ENCODE data around the gene ARID5B.
"Not testable (repeated sequence)": the region's sequence is repeated elsewhere in the genome, so short reads cannot be mapped to it uniquely, and the experiment has no call there.

ARID5B gene

GRCh38 chr10:61965703-61966395, 64.3 kb downstream of the ARID5B start:
- DNase-seq, result no peak

DNA sequence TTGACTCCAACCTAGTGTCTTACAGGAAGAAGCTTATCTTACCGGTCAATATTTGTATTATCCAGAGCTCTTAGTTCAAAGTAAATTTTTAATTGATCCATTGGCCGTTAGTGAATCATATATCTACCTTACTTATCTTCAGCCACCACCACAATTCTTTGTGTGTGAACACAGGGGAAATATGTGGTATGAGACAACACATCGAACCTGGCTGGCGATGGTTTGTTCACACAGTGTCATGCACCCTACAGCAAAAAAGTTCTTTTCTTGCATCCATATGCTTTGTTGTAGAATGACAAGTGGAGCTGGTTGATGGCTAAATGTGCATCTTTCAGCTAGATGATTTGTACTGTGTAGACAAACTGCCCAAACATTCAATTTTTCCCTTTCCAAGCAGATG, 65.8 kb downstream of the ARID5B start:
- DNase-seq, result no peak

GRCh38 chr10:61970182-61971002, 68.9 kb downstream of the ARID5B start:
- no peak for DNase-seq

DNA sequence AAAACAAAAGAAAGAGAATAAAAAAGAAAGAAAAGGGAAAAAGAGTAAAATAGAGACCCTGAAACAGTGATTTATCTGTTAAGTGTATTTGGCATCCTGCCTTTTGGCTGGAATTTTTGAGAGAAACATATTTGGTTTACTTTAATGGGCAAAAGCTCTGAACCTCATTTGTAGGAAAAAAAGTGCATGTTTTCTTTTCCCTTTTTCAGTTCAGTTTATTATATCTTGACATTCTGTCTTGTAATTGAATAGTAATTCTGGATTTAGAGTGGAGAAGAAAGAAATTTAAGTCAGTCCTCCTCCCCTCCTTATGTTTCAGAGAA, 69.5 kb downstream of the ARID5B start:
- no peak for DNase-seq

DNA sequence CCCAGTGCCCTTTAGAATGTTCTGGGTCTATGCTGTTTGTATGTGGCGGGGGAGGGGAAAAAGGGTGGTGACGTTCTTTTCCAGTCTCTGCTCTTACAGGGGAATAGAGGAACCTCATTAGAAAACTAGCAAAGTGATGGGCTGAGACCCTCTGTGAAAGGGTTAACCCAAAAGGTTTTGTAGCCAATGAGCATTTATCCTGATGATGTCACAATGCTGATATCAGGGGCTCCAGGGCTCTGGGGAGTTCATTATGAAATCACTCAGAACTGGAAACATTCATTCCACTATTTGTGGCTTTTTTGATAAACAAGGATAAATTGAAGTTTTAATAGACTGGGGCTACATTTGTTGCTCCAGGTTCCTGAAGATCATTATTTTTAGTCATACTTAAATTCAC, 71.7 kb downstream of the ARID5B start:
- DNase-seq, result no peak

- no peak for DNase-seq
Observed at GRCh38 chr10:61973906-61974305, 72.4 kb downstream of the ARID5B start.

DNA sequence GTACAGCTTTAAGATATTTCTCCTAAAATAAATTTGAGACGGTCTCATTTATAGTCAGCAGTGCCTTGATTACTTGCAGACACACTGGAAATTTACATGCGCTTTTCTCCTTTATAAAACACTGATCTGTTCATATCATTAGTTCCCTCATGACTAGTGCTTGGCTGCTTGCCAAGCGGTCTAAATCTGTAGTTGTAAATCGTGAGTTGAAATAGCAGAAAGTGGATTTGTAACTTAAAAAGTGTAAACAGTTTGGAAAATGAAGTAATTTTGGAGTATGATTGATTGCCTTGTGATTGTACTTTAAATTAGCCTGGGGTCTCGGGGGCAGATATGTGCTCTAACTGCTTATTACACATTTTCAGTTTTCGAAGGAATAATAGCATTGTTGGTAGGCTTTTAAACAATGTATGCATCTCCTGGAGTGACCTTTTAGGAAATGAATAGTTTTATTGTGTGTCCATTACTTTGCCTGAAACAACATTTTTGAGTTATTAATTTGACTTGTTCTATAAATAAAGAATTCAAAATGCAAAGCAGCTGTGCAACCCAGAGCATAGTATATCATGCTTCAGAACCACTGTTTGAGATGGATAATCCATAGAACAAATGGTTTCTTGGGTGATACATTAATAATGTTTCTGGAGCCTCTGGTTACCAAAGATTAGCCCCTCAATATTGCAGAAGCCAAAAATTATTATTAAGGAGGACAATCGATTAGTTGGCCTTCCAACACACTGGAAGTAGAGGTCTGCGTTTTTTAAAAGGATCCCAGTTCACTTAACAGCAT, 73.3 kb downstream of the ARID5B start:
- no peak for DNase-seq

DNA sequence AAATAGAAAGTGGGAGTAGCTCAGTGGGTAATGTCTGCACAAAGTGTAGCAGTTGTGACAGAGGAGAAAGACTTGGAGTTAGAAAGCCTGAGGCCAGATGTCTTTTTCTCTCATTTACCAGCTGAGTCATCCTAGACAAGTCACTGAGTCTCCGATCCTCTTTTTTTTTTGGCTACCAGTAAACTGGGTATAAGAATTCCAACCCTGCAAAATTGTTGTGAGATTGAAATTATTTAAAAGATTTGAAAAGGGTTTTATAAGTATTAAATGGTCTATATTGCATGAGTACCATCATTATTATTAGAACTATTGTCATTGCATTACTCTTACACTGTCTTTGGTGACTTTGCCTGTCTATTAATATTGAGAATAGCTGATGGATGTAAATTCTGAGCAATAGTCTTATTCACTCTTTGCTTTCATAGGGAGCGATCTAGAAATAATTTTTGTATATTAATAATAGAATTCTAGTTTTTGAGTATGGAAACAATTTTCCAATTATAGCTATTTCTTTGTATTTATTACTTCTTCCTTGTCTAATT, 74.0 kb downstream of the ARID5B start:
- no peak for DNase-seq

DNA sequence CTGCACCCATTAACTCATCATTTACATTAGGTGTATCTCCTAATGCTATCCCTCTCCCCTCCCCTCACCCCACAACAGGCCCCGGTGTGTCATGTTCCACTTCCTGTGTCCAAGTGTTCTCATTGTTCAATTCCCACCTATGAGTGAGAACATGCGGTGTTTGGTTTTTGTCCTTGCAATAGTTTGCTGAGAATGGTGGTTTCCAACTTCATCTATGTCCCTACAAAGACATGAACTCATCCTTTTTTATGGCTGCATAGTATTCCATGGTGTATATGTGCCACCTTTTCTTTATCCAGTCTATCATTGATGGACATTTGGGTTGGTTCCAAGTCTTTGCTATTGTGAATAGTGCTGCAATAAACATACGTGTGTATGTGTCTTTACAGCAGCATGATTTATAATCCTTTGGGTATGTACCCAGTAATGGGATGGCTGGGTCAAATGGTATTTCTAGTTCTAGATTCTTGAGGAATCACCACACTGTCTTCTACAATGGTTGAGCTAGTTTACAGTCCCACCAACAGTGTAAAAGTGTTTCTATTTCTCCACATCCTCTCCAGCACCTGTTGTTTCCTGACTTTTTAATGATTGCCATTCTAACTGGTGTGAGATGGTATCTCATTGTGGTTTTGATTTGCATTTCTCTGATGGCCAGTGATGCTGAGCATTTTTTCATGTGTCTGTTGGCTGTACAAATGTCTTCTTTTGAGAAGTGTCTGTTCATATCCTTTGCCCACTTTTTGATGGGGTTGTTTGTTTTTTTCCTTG, 75.6 kb downstream of the ARID5B start:
- DNase-seq, result not testable (repeated sequence)

- DNase-seq, result no peak
Observed at GRCh38 chr10:61978965-61979364, 77.5 kb downstream of the ARID5B start.

GRCh38 chr10:61981460-61981859, 80.0 kb downstream of the ARID5B start:
- DNase-seq, result no peak

DNA sequence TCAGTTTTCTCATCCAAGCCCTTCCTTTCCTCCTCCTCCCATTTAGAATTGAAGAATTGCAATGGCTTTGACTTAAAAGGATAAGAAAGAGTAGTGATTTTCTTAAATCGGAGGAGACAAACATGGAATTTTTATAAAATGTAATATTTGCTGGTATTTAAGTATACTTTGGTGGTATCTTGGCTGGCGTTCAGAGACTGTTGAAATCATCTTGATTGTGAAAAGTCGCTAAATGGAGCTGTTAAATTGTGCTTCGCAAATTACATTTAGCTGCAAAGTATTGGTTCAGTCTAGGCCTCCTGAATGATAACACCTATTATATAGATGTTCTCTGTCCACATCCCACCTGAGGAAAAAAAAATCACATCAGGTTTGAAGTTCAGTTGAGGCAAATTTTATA, 81.8 kb downstream of the ARID5B start:
- no peak for DNase-seq

GRCh38 chr10:61984803-61985418, 83.4 kb downstream of the ARID5B start:
- DNase-seq, result no peak

DNA sequence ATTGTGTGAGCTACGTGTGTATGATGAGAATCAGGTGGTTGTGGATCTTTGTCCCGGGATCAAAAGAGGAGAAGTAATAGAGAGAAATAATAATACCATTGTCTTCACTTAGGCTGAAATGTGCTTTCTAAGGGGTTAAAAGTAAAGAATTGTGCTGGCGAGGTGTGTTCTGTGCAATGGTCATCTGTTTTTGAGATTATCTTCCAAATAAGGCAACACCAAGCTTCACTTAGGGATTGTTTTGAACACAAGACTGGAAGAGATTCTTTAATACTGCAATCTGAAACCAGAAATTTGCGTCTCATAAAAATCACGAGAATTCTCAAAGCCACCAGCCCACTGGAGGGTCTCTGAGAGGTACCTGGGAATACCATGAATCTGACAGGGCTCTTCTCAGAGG, 84.2 kb downstream of the ARID5B start:
- DNase-seq, result no peak

DNA sequence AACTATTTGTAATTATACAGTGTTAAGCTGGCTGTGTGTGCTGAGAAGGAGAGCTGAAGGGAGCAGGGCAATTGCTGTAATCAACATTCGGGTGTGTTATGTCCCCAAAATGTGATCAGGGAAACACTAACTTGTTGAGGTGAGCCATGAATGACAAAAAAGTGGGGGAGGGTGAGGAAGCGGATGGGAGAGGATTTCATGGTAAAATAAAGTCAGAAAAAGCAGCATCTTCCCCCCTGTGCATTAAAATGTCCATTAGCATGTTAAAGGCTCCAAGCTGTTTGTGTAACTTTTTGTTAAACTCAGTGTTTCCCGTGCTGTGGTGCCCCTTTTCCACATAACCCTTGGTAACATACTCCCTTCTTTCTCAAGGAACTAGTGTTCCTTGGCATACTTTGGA, 84.9 kb downstream of the ARID5B start:
- no peak for DNase-seq

DNA sequence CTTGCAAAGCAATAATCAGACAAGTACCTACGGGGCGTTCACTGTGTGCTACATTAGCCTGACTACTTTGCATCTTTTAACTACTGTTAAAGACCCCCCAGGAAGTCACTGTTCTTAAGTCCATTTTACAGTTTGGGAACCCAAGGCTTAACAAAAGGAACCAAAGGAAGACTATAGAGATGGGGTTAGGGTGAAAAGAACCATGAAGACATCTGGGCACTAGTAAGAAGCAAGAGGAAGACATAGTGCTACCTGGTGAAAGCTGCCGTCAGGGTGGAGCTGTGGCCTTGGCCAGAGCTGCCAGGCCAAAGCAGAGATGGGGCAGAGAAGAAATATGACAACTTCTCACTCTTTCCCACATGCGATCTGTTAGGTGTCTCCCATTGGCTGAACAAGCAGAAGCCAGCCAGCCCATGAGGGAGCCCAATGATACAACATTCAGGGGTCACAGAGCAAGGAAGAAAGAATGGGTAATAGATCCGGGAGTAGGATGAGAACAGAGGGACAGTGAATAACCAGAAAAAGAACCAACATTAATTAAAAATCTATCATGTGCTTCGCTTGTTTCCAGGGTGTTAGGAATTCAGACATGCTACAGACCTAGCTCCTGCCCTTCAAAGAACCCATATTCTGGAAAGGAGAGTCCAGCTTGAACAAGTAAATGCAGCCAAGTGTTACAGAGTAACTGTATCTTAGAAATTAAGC, 85.4 kb downstream of the ARID5B start:
- DNase-seq, result no peak

- DNase-seq, result no peak
Observed at GRCh38 chr10:61987537-61987936, 86.0 kb downstream of the ARID5B start.

- no peak for DNase-seq
Observed at GRCh38 chr10:61987951-61988379, 86.5 kb downstream of the ARID5B start.

GRCh38 chr10:61989995-61990760, 88.7 kb downstream of the ARID5B start:
- DNase-seq, result no peak

GRCh38 chr10:61990761-61991135, 89.2 kb downstream of the ARID5B start:
- DNase-seq, result no peak

GRCh38 chr10:61991166-61991565, 89.7 kb downstream of the ARID5B start:
- no peak for DNase-seq

Data from activated CD8-positive, alpha-beta memory T cell treated with anti-CD3 and anti-CD28 coated beads, Interleukin-2, amount 50 U/mL, for 48 hours (primary cell).